SK-N-MC (cell line): ENCODE measurements around the gene FN3K.
"Not testable (repeated sequence)": the region's sequence is repeated elsewhere in the genome, so short reads cannot be mapped to it uniquely, and the experiment has no call there.

Experiments
- DNase-seq: peaks from one replicate; pipeline ENCODE4 v3.0.0-alpha.2; 2011; ENCODE audit warnings: low read depth, low spot score
- H3K27ac ChIP-seq: fragments of 200-600 bp; sonication (generic); 2 replicates; pipeline ENCODE4 v1.5.1; 2016; ENCODE audit warnings: mixed run types
- H3K36me3 ChIP-seq: fragments of 200-600 bp; sonication (generic); 2 replicates; pipeline ENCODE4 v1.6.1; 2017; ENCODE audit warnings: antibody characterized with exemption, low read length, mixed read lengths; ENCODE audit not compliant: insufficient read depth
- H3K4me3 ChIP-seq: fragments of 200-600 bp; sonication (generic); 2 replicates; pipeline ENCODE4 v1.5.1; 2016
- H3K9ac ChIP-seq: fragments of 200-600 bp; sonication (generic); 2 replicates; pipeline ENCODE4 v1.8.0; 2017; ENCODE audit warnings: mixed run types, mixed read lengths; ENCODE audit not compliant: insufficient read length
- H3K9me3 ChIP-seq: fragments of 200-600 bp; sonication (generic); 2 replicates; pipeline ENCODE4 v1.6.1; 2017; ENCODE audit warnings: low read depth, mild to moderate bottlenecking, antibody characterized with exemption, low read length, moderate library complexity, mixed read lengths
- EZH2 ChIP-seq: fragments of 200-600 bp; sonication (generic); IDR thresholded peaks from one replicate; pipeline ENCODE4 v1.6.1; 2017; ENCODE audit warnings: antibody characterized with exemption
- FOXP2 ChIP-seq: optimal IDR thresholded peaks from 2 replicates; pipeline ENCODE3; 2011; ENCODE audit warnings: mild to moderate bottlenecking, moderate library complexity; ENCODE audit not compliant: insufficient read depth; ENCODE audit errors: extremely low read length, control extremely low read depth
- POLR2AphosphoS5 ChIP-seq: IDR thresholded peaks from 2 replicates; pipeline ENCODE4 v1.6.1; 2012; ENCODE audit warnings: mild to moderate bottlenecking, low read depth, low read length, borderline replicate concordance

The FN3K gene

DNA sequence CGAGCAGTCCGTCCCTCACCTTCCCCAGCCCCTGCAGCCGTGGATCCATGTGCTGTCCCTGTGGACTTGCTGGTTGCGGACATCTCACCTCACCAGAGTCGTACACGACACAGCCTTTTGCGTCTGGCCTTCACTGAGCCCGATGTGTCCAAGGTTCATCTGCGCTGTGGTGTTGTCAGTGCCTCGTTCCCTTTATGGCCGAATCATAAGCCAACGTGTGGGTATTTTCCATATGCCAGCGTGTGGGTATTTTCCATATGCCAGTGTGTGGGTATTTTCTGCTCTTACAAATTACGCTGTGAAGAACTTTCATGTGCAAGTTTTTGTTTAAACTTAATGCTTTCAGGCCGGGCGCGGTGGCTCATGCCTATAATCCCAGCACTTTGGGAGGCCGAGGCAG lies 48.1 kb downstream of the FN3K start:
- no peak overlapping the region for H3K27ac ChIP-seq
- H3K9ac ChIP-seq, result no peak overlapping the region
- H3K36me3 ChIP-seq, result peaks cover 17% of the 10 kb centered on the region
- DNase-seq, result no peak
- H3K9me3 ChIP-seq, result no peaks in the 10 kb centered on the region
- TF ChIP-seq FOXP2 (no peak), EZH2 (no peak), POLR2AphosphoS5 (no peak)
- H3K4me3 ChIP-seq, result no peak overlapping the region

DNA sequence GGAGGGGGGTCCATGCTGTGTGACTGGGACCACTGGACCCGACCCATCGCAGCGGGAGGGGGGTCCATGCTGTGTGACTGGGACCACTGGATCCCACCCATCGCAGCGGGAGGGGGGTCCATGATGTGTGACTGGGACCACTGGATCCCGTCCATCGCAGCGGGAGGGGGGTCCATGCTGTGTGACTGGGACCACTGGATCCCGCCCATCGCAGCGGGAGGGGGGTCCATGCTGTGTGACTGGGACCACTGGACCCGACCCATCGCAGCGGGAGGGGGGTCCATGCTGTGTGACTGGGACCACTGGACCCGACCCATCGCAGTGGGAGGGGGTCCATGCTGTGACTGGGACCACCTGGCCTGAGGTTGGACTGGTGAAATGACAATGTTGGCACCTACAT lies 50.2 kb downstream of the FN3K start:
- H3K9ac ChIP-seq, H3K4me3 ChIP-seq, H3K27ac ChIP-seq, H3K9me3 ChIP-seq, DNase-seq: not testable (repeated sequence)
- peaks cover 17% of the 10 kb centered on the region for H3K36me3 ChIP-seq

DNA sequence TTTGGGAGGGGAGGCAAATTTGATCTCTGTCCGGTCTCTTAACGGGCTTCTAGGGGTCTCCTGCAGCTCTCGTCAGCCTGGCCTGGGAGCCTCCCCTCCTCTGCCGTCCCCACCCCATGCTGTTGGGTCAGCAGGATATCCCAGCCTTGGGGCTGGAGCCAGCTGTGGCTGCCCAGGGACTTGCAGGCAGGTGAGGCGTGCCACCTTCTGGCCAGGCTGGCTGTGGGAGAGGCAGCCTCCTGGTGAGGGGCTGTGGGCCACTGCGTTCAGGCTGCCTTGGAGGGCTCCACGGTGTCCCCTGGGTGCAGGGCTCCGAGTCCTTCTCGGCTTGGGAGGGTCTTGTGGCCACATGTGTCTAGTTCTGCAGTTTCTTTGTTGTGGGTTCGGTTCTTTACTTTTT lies 51.0 kb downstream of the FN3K start:
- Histone ChIP-seq H3K9ac (no peak overlapping the region), H3K9me3 (no peaks in the 10 kb centered on the region), H3K27ac (no peak overlapping the region), H3K36me3 (peaks cover 17% of the 10 kb centered on the region), H3K4me3 (no peak overlapping the region)
- no peak for DNase-seq
- no peak for TF ChIP-seq POLR2AphosphoS5

DNA sequence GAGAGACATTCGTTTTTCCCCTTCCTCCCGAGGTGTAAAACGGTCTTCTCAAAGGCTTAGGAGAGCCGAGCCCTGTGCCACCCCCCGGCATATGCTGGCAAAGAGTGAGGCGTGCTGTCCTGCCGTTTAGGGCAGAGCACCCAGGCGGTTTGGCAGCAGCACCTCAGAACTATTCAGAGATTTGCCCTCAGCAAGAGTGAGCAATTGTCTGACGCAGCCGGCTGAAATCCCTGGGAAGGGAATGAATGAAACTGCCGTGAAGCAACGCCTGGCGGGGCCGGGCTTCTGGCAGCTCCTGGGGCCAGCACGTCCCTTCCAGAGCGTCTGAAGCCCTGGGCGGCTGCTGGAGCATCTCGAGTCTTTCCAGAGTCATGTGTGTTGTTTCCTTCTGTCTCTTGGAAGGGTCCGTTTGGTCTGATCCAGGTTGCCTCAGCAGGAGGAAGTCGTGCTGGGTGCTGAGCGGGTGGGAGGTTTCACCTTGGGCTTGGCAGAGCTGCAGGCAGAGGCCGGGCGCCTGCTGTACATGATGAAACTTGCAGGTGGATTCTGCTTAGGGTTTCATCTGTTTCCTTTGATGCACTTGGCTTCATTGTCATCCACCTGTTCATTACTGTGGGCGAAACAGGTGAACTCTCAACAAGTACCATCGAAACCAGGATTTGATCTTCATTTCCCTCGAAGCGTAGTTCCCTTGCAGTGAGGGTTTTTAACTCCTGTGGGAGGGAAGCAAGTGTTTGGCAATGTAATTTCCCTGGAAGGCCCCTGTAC lies 51.9 kb downstream of the FN3K start:
- peaks cover 14% of the 10 kb centered on the region for H3K36me3 ChIP-seq
- no peak for TF ChIP-seq FOXP2
- TF ChIP-seq POLR2AphosphoS5, result no peak
- no peak for TF ChIP-seq EZH2
- H3K27ac ChIP-seq, result no peak overlapping the region
- no peak overlapping the region for H3K4me3 ChIP-seq
- no peaks in the 10 kb centered on the region for H3K9me3 ChIP-seq
- DNase-seq, result no peak
- no peak overlapping the region for H3K9ac ChIP-seq

DNA sequence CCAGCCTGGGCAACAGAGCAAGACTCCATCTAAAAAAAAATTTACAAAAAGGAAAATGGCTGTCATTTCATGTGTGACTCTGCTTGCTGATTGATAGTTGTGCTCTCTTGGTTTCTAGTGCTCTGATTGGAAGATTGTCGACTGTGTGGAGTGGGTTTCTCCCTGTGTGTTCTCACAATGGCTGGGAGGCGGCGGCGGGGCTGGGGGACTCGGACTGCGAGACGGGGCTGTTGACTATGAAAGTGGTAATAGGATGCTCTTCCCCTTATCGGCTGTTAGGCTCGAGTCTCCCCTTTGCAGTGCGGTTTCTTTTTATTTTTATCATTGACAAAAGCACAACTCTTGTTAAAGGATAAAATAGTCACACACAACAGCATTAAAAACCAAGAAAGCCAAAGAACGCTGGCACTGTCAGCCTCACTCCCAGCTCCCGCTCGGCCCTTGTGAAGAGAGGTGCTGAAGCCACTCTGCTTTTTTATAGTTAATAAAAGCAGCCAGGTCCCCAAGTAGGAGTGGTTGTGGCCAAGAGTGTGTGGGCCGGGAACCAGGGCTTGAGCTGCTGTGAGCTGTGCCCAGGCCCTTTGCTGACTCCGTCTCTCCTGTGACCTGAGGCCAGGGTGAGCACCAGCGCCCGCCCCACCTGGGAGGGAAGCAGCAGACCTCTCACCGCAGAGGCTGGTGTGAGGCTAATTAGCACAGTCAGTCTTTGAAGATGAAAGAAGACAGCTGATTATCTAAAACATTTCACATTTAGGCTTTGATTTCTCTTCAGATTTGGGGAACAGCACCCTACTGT lies 53.0 kb downstream of the FN3K start:
- no peak overlapping the region for H3K27ac ChIP-seq
- H3K4me3 ChIP-seq, result no peak overlapping the region
- H3K9me3 ChIP-seq, result no peaks in the 10 kb centered on the region
- H3K36me3 ChIP-seq, result peaks cover 4% of the 10 kb centered on the region; the same call in 1 of the 2 replicates
- DNase-seq, result no peak
- no peak overlapping the region for H3K9ac ChIP-seq
- no peak for TF ChIP-seq POLR2AphosphoS5
- no peak for TF ChIP-seq FOXP2
- TF ChIP-seq EZH2, result no peak

DNA sequence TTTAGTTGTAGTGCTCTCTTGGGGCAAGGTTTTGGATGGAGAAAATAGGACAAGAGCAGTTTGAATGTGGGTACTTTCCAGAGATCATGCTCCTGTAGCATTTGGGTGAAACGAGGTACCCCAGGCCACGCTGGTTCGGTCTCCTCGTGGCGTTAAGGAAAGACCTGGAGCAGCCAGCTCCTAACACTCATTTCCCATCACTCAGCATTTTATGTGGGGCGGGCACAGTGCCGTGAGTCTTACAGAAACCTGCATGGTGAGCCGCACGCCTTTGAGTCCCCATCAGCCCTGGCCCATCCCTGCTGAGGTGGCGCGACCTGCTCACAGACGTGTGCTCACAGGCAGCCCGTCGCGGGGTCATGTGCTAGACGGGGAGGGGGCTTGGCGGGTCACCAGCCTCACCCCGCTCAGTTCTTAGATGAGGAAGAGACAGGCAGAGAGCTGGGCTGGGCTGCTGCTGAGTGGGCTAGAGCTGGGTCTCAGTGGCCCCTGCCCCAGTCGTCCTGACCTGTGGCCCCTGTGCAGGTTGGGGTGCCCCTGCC lies 53.7 kb downstream of the FN3K start:
- Histone ChIP-seq H3K27ac (no peak overlapping the region), H3K9ac (no peak overlapping the region), H3K36me3 (no peaks in the 10 kb centered on the region), H3K4me3 (no peak overlapping the region), H3K9me3 (no peaks in the 10 kb centered on the region)
- no peak for DNase-seq
- TF ChIP-seq FOXP2 (no peak), EZH2 (no peak), POLR2AphosphoS5 (no peak)

DNA sequence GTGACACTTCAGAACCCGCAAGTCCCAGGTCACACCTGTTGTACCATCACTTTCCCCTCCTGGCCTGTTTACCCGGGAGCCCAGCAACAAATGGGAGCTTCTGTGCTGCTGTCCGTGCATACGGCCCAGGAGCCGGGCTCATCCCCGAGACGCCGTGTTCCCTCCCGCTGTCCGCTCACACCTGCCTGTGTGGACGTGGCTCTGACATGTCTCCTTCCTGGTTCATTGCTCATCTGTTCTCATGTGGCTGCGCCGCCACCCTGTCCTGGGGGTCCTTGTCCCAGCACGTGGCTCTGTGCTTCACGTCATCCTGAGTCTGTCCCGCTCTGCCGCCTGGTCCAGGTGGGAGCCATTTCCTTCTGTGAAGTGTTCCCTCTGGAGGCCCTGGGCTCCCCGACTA lies 54.4 kb downstream of the FN3K start:
- Histone ChIP-seq H3K9ac (no peak overlapping the region), H3K4me3 (no peak overlapping the region), H3K36me3 (0 out of 2 replicates have a peak, but pooled peaks cover 2% of the 10 kb centered on the region), H3K9me3 (no peaks in the 10 kb centered on the region), H3K27ac (no peak overlapping the region)
- no peak for DNase-seq
- TF ChIP-seq POLR2AphosphoS5 (no peak), EZH2 (no peak), FOXP2 (no peak)

DNA sequence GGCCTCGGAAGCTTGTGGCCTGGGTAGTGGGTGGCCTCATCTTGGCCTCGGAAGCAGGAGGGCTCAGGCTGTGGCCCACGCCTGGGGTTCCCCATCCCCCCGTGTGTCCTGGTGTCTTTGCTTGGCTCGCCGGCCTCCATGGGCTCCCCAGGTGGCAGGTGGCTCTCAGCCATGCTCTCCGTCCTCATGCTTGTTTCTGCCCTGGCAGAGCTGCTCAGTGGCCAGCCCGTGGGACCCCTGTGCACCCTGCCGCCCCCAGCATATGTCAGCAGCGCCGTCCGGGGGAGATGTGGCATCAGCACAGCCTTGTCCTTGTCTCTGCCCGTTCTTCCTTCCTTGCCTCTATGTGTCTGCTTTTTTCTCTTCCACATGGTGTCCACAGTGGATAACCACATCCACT lies 55.0 kb downstream of the FN3K start:
- Histone ChIP-seq H3K27ac (no peak overlapping the region), H3K9me3 (no peaks in the 10 kb centered on the region), H3K9ac (no peak overlapping the region), H3K36me3 (peaks cover 2% of the 10 kb centered on the region; the same call in 1 of the 2 replicates), H3K4me3 (no peak overlapping the region)
- DNase-seq, result no peak
- TF ChIP-seq EZH2, result no peak
- no peak for TF ChIP-seq FOXP2
- no peak for TF ChIP-seq POLR2AphosphoS5
